ENCODE results near the gene GRK5.

The GRK5 gene

GRCh38 chr10:119267384-119267783, 60.0 kb downstream of the GRK5 start:
- no peaks in the 10 kb centered on the region for H3K4me1 ChIP-seq (ENCODE audit: low read length)
- no peak overlapping the region for H2AFZ ChIP-seq (ENCODE audit: low read depth, low read length)
- H3K27ac ChIP-seq (ENCODE audit: low read length), result no peak overlapping the region
- H3K9ac ChIP-seq (ENCODE audit: low read length), result no peak overlapping the region
- no peaks in the 10 kb centered on the region for H3K9me3 ChIP-seq (ENCODE audit: insufficient read depth, low read length)
- H3K36me3 ChIP-seq (replicated peaks; ENCODE audit: low read depth, low read length), result no peaks in the 10 kb centered on the region
- no peak overlapping the region for H3K4me2 ChIP-seq (ENCODE audit: low read length)
- H4K20me1 ChIP-seq (ENCODE audit: insufficient read depth, low read length), result no peaks in the 10 kb centered on the region
- no peaks in the 10 kb centered on the region for H3K27me3 ChIP-seq (ENCODE audit: low read depth, low read length)
- no peak for TF ChIP-seq EZH2phosphoT487 (IDR thresholded peaks at IDR 0.05; ENCODE audit: low read depth)
- TF ChIP-seq, protein P1, sequence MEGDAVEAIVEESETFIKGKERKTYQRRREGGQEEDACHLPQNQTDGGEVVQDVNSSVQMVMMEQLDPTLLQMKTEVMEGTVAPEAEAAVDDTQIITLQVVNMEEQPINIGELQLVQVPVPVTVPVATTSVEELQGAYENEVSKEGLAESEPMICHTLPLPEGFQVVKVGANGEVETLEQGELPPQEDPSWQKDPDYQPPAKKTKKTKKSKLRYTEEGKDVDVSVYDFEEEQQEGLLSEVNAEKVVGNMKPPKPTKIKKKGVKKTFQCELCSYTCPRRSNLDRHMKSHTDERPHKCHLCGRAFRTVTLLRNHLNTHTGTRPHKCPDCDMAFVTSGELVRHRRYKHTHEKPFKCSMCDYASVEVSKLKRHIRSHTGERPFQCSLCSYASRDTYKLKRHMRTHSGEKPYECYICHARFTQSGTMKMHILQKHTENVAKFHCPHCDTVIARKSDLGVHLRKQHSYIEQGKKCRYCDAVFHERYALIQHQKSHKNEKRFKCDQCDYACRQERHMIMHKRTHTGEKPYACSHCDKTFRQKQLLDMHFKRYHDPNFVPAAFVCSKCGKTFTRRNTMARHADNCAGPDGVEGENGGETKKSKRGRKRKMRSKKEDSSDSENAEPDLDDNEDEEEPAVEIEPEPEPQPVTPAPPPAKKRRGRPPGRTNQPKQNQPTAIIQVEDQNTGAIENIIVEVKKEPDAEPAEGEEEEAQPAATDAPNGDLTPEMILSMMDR (IDR thresholded peaks at IDR 0.05; ENCODE audit: low read depth, low read length), result no peak
- H3K79me2 ChIP-seq (ENCODE audit: low read length), result no peaks in the 10 kb centered on the region
- no peak overlapping the region for H3K4me3 ChIP-seq (ENCODE audit: low read length)

DNA sequence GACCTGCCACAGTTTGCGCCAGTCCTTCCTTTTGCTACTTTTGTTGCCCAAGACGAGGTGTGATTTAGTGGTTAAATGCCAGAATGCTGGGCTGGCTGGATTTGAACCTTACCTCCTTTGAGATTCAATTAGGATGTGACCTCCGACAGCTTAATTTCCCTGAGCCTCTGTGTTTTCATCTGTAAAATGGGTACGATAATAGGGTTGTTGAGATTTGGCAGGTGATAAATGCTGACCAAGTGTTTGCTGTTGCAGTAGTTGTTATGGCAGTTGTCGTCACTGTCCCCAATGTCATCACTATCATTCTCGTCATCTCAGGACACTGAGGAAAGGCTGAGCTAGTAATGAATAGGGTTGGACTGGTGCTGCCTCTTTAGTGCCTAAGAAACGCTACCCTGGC, 61.1 kb downstream of the GRK5 start:
- no peaks in the 10 kb centered on the region for H3K4me1 ChIP-seq (ENCODE audit: low read length)
- H3K79me2 ChIP-seq (ENCODE audit: low read length), result no peaks in the 10 kb centered on the region
- no peak overlapping the region for H2AFZ ChIP-seq (ENCODE audit: low read depth, low read length)
- no peak overlapping the region for H3K4me2 ChIP-seq (ENCODE audit: low read length)
- no peaks in the 10 kb centered on the region for H3K9me3 ChIP-seq (ENCODE audit: insufficient read depth, low read length)
- H3K27ac ChIP-seq (ENCODE audit: low read length), result no peak overlapping the region
- H3K4me3 ChIP-seq (ENCODE audit: low read length), result no peak overlapping the region
- H4K20me1 ChIP-seq (ENCODE audit: insufficient read depth, low read length), result no peaks in the 10 kb centered on the region
- no peaks in the 10 kb centered on the region for H3K36me3 ChIP-seq (replicated peaks; ENCODE audit: low read depth, low read length)
- TF ChIP-seq, protein P1 (IDR thresholded peaks at IDR 0.05; ENCODE audit: low read depth, low read length), result no peak
- TF ChIP-seq EZH2phosphoT487 (IDR thresholded peaks at IDR 0.05; ENCODE audit: low read depth), result no peak
- H3K9ac ChIP-seq (ENCODE audit: low read length), result no peak overlapping the region
- no peaks in the 10 kb centered on the region for H3K27me3 ChIP-seq (ENCODE audit: low read depth, low read length)

- H3K36me3 ChIP-seq (replicated peaks; ENCODE audit: low read depth, low read length), result no peaks in the 10 kb centered on the region
- H3K4me1 ChIP-seq (ENCODE audit: low read length), result no peaks in the 10 kb centered on the region
- H3K4me3 ChIP-seq (ENCODE audit: low read length), result no peak overlapping the region
- no peak overlapping the region for H3K4me2 ChIP-seq (ENCODE audit: low read length)
- no peaks in the 10 kb centered on the region for H3K27me3 ChIP-seq (ENCODE audit: low read depth, low read length)
- no peak overlapping the region for H3K27ac ChIP-seq (ENCODE audit: low read length)
- H3K9me3 ChIP-seq (ENCODE audit: insufficient read depth, low read length), result no peaks in the 10 kb centered on the region
- no peak overlapping the region for H2AFZ ChIP-seq (ENCODE audit: low read depth, low read length)
- no peak overlapping the region for H3K9ac ChIP-seq (ENCODE audit: low read length)
- TF ChIP-seq EZH2phosphoT487 (IDR thresholded peaks at IDR 0.05; ENCODE audit: low read depth), result no peak
- TF ChIP-seq, protein P1 (IDR thresholded peaks at IDR 0.05; ENCODE audit: low read depth, low read length), result no peak
- H4K20me1 ChIP-seq (ENCODE audit: insufficient read depth, low read length), result no peaks in the 10 kb centered on the region
- no peaks in the 10 kb centered on the region for H3K79me2 ChIP-seq (ENCODE audit: low read length)
Observed at GRCh38 chr10:119268871-119269506, 61.6 kb downstream of the GRK5 start.

- Histone ChIP-seq H3K4me2 (ENCODE audit: low read length) (no peak overlapping the region), H3K4me1 (ENCODE audit: low read length) (peaks cover 4% of the 10 kb centered on the region), H3K36me3 (replicated peaks; ENCODE audit: low read depth, low read length) (no peaks in the 10 kb centered on the region)
Observed at GRCh38 chr10:119269737-119270136, 62.4 kb downstream of the GRK5 start.

More at GRCh38 chr10:119269737-119270136, 62.4 kb downstream of the GRK5 start:
- Histone ChIP-seq H3K9ac (ENCODE audit: low read length) (no peak overlapping the region), H2AFZ (ENCODE audit: low read depth, low read length) (no peak overlapping the region), H3K79me2 (ENCODE audit: low read length) (no peaks in the 10 kb centered on the region), H3K27me3 (ENCODE audit: low read depth, low read length) (no peaks in the 10 kb centered on the region), H3K27ac (ENCODE audit: low read length) (no peak overlapping the region), H3K4me3 (ENCODE audit: low read length) (no peak overlapping the region), H3K9me3 (ENCODE audit: insufficient read depth, low read length) (no peaks in the 10 kb centered on the region), H4K20me1 (ENCODE audit: insufficient read depth, low read length) (no peaks in the 10 kb centered on the region)
- TF ChIP-seq, protein P1 (IDR thresholded peaks at IDR 0.05; ENCODE audit: low read depth, low read length), result no peak
- TF ChIP-seq EZH2phosphoT487 (IDR thresholded peaks at IDR 0.05; ENCODE audit: low read depth), result no peak

All from OCI-LY3 (cell line).